Activated CD8-positive, alpha-beta T cell treated with anti-CD3 and anti-CD28 coated beads for 36 hours (primary cell): ENCODE results near the gene LAMA3. TPM values are rescaled to one million over a fixed set of nuclear protein-coding genes. Genes with fewer than 3 reads are reported as not detected.

Source experiments
- ATAC-seq: fragments of 200-7000 bp; cut with Tn5 transposase; one replicate; pipeline ENCODE4 v1.10.0; 2021; ENCODE audit warnings: mild to moderate bottlenecking, moderate library complexity
- CTCF ChIA-PET: fragments of 350-600 bp; sonication (Branson Sonifier 250); formaldehyde crosslinking; loops from one replicate; lab custom pipeline; 2021; ENCODE audit warnings: antibody characterized with exemption; lab: Charles Lee
- POLR2A ChIA-PET: fragments of 350-600 bp; sonication (Branson Sonifier 250); formaldehyde crosslinking; loops from one replicate; lab custom pipeline; 2021; ENCODE audit warnings: antibody characterized with exemption; lab: Charles Lee
- DNase-seq: peaks from one replicate; pipeline ENCODE4 v3.0.0-alpha.2; 2020
- H3K27ac Mint-ChIP-seq: one replicate; pipeline ENCODE4 v1.8.0; 2021; ENCODE audit warnings: mild to moderate bottlenecking, mixed read lengths
- H3K27me3 Mint-ChIP-seq: one replicate; pipeline ENCODE4 v1.8.0; 2021; ENCODE audit warnings: mixed read lengths
- H3K36me3 Mint-ChIP-seq: one replicate; pipeline ENCODE4 v1.8.0; 2021; ENCODE audit warnings: low read depth, mixed read lengths
- H3K4me1 Mint-ChIP-seq: one replicate; pipeline ENCODE4 v1.8.0; 2021; ENCODE audit warnings: low read depth, mixed read lengths
- H3K4me3 Mint-ChIP-seq: one replicate; pipeline ENCODE4 v1.8.0; 2021; ENCODE audit warnings: mild to moderate bottlenecking, moderate library complexity, mixed read lengths
- H3K9me3 Mint-ChIP-seq: one replicate; pipeline ENCODE4 v1.8.0; 2021; ENCODE audit warnings: mixed read lengths
- CTCF ChIP-seq: fragments of 200-600 bp; IDR thresholded peaks from one replicate; pipeline ENCODE4 v1.8.0; 2022; ENCODE audit warnings: antibody characterized with exemption, mild to moderate bottlenecking
- intact Hi-C: fragments of 100-400 bp; cut with micrococcal nuclease; formaldehyde crosslinking; loops from one replicate; pipeline ENCODE4 v1.10.0; 2022
- total RNA-seq, 2 experiments: library from RNA; stranded (reverse); gene quantifications; one replicate each; pipeline ENCODE4 v1.2.3, GENCODE V29; 2021

LAMA3 gene
- total RNA-seq, 2 experiments from 2014 or later = 0.05 TPM; not detected in 1

GRCh38 chr18:23857164-23857552 is 167.9 kb downstream of the LAMA3 start:
- peaks cover 17% of the 10 kb centered on the region for H3K4me1 Mint-ChIP-seq
- intact Hi-C loops = no loop called here
- no peak overlapping the region for H3K27ac Mint-ChIP-seq
- no peaks in the 10 kb centered on the region for H3K27me3 Mint-ChIP-seq
- no peak for ATAC-seq
- H3K4me3 Mint-ChIP-seq = no peak overlapping the region
- ChIA-PET POLR2A (no interaction called here), CTCF (no interaction called here)
- H3K9me3 Mint-ChIP-seq = no peaks in the 10 kb centered on the region
- no peak for DNase-seq
- H3K36me3 Mint-ChIP-seq = no peaks in the 10 kb centered on the region
- no peak for TF ChIP-seq CTCF

DNA sequence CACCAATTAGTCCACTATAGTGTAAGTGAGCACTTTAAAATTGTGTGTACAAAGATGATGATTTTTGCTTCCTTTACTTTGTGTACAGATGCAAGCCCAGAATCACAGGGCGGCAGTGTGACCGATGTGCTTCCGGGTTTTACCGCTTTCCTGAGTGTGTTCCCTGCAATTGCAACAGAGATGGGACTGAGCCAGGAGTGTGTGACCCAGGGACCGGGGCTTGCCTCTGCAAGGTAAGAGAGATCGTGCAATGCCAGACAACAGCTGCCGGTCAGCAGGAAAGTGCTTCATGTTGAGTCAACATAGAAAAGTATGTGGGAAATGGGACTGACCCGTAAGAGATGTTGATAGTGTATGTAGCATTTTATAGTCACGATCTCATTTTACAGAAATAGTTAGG is 168.5 kb downstream of the LAMA3 start:
- peaks cover 18% of the 10 kb centered on the region for H3K4me1 Mint-ChIP-seq
- POLR2A ChIA-PET = no interaction called here
- no peak for DNase-seq
- CTCF ChIA-PET = no interaction called here
- H3K27ac Mint-ChIP-seq = no peak overlapping the region
- intact Hi-C loops = no loop called here
- ATAC-seq = no peak
- no peak overlapping the region for H3K4me3 Mint-ChIP-seq
- no peaks in the 10 kb centered on the region for H3K27me3 Mint-ChIP-seq
- H3K36me3 Mint-ChIP-seq = no peaks in the 10 kb centered on the region
- TF ChIP-seq CTCF = no peak
- H3K9me3 Mint-ChIP-seq = no peaks in the 10 kb centered on the region

GRCh38 chr18:23859466-23860336 is 170.4 kb downstream of the LAMA3 start:
- ChIA-PET POLR2A (interaction anchor here (0.6 kb wide), 1 partner anchor 62 kb away, joined by 3 read pairs; no protein-coding TSS in a partner anchor), CTCF (interaction anchor here (0.7 to 3.8 kb wide), 3 partner anchors 31 to 86 kb away, joined by 3 to 13 read pairs (median 3); no protein-coding TSS in a partner anchor)
- peaks cover 4% of the 10 kb centered on the region for H3K9me3 Mint-ChIP-seq
- no peaks in the 10 kb centered on the region for H3K27me3 Mint-ChIP-seq
- intact Hi-C loops = loop anchor here (5.0 kb wide), 1 partner anchor 32 kb away; no protein-coding TSS in a partner anchor
- no peak for DNase-seq
- H3K36me3 Mint-ChIP-seq = no peaks in the 10 kb centered on the region
- H3K27ac Mint-ChIP-seq = no peak overlapping the region
- H3K4me1 Mint-ChIP-seq = peaks cover 26% of the 10 kb centered on the region
- no peak for TF ChIP-seq CTCF
- H3K4me3 Mint-ChIP-seq = no peak overlapping the region
- no peak for ATAC-seq

GRCh38 chr18:23861326-23861725 is 172.1 kb downstream of the LAMA3 start:
- peaks cover 4% of the 10 kb centered on the region for H3K9me3 Mint-ChIP-seq
- ATAC-seq (no peak), DNase-seq (no peak)
- intact Hi-C loops = loop anchor here (5.0 kb wide), 1 partner anchor 34 kb away; no protein-coding TSS in a partner anchor
- peak overlapping the region; percentile 55 for H3K27ac Mint-ChIP-seq
- TF ChIP-seq CTCF = no peak
- H3K27me3 Mint-ChIP-seq = no peaks in the 10 kb centered on the region
- CTCF ChIA-PET = interaction anchor here (1.6 to 3.8 kb wide), 2 partner anchors 33 to 57 kb away, joined by 3 to 13 read pairs; no protein-coding TSS in a partner anchor
- POLR2A ChIA-PET = interaction anchor here (0.5 kb wide), 1 partner anchor 220 kb away, joined by 3 read pairs; no protein-coding TSS in a partner anchor
- no peaks in the 10 kb centered on the region for H3K36me3 Mint-ChIP-seq
- H3K4me3 Mint-ChIP-seq = no peak overlapping the region
- peaks cover 43% of the 10 kb centered on the region for H3K4me1 Mint-ChIP-seq
